ENCODE results near the gene TENT4A. TPM values are rescaled to one million over a fixed set of nuclear protein-coding genes. Genes with fewer than 3 reads are reported as not detected.

Gene TENT4A
- total and polyA plus RNA-seq, 12 donors: 4.2 to 13.7 (median 11.3) TPM

DNA sequence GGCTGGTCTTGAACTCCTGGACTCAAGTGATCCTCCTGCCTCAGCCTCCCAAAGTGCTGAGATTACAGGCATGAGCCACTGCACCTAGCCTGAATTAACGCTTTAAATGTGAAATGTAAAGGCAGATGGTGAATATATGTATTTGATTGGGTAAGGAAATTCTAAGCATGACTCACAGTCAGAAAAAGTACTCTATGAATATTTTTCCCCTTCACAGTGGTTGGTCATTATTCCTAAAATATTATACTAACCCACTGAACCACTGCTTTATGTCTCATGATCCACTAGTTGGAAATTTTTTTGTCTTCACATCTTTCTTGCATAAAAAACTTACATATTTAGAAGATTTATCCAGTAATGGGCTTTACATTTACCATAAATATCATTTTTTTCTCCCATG lies 14.5 kb upstream of the TENT4A start:
- Histone ChIP-seq H3K27me3 (peaks cover 0 to 16% (median 0%) of the 10 kb centered on the region in 7 donors), H3K4me1 (peaks cover 3 to 5% (median 4%) of the 10 kb centered on the region in 9 donors), H3K4me3 (no peak overlapping the region), H3K36me3 (no peaks in the 10 kb centered on the region), H3K9me3 (no peaks in the 10 kb centered on the region), H3K27ac (no peak overlapping the region)
- ATAC-seq (no peak), DNase-seq (no peak)
- intact Hi-C loops (cut with DNase I): no loop called here
- WGBS, 2 donors: 80 to 92% methylated on average over 1 of the region's 1 CpG
- TF ChIP-seq CTCF (IDR thresholded peaks at IDR 0.05): no peak

GRCh38 chr5:6699357-6699756 lies 13.9 kb upstream of the TENT4A start:
- 80 to 90% methylated on average over 1 of the region's 1 CpG for WGBS, 2 donors
- ATAC-seq: no peak
- Histone ChIP-seq H3K36me3 (no peaks in the 10 kb centered on the region), H3K4me3 (no peak overlapping the region), H3K27ac (no peak overlapping the region), H3K9me3 (no peaks in the 10 kb centered on the region), H3K27me3 (peaks cover 0 to 13% (median 0%) of the 10 kb centered on the region in 7 donors), H3K4me1 (peaks cover 6 to 12% (median 10%) of the 10 kb centered on the region in 9 donors)
- no peak for TF ChIP-seq CTCF (IDR thresholded peaks at IDR 0.05)
- intact Hi-C loops (cut with DNase I): no loop called here
- DNase-seq: no peak

GRCh38 chr5:6700074-6700684 lies 13.1 kb upstream of the TENT4A start:
- Histone ChIP-seq H3K27ac (no peak overlapping the region), H3K27me3 (peaks cover 0 to 13% (median 0%) of the 10 kb centered on the region in 7 donors), H3K36me3 (no peaks in the 10 kb centered on the region), H3K9me3 (no peaks in the 10 kb centered on the region), H3K4me1 (peaks cover 12 to 20% (median 17%) of the 10 kb centered on the region in 9 donors), H3K4me3 (no peak overlapping the region)
- ATAC-seq (no peak), DNase-seq (no peak)
- no peak for TF ChIP-seq CTCF (IDR thresholded peaks at IDR 0.05)
- 65 to 68% methylated on average over 11 of the region's 11 CpGs for WGBS, 2 donors
- intact Hi-C loops (cut with DNase I): loop anchor here in 2 of 10 donors (5.0 kb wide), 1 partner anchor 63 kb away; no protein-coding TSS in a partner anchor

DNA sequence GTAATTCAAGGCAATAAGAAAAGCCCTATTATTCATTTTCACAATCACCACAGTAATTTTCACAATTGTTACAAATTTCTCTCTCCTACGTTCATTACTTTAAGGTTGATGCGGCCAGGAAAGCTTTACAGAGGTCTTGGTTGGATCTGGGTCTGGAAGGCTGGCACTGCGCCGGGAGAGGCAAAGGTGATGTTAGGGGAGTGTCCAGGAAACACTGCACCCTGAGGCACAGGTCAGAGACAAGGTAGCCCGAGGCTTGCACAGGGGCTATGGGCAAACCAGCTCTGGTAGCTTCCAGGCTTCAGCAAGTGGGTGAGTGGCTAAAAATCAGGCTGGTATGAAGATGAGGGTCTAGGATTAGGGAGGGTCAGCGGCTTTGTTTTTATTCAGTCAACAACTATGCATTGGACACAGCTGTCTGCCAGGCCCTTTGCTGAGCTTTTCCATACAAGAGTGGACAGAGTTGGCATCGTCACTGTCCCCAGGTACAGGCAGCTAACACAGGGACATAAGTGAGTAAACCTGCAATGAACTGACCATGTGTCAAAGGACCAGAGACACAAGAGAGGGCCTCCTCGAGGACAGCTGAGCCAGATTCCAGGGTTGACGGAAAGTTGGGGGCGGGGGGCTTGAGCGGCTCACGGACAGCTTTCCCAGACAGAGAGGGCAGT lies 12.4 kb upstream of the TENT4A start:
- H3K36me3 ChIP-seq: no peaks in the 10 kb centered on the region
- DNase-seq (no peak), ATAC-seq (no peak)
- no peak for TF ChIP-seq CTCF (IDR thresholded peaks at IDR 0.05)
- H3K4me3 ChIP-seq: no peak overlapping the region
- H3K27me3 ChIP-seq: peaks cover 0 to 13% (median 0%) of the 10 kb centered on the region in 7 donors
- H3K9me3 ChIP-seq: no peaks in the 10 kb centered on the region
- 82 to 85% methylated on average over 12 of the region's 12 CpGs for WGBS, 2 donors
- H3K4me1 ChIP-seq: peaks cover 12 to 25% (median 21%) of the 10 kb centered on the region in 9 donors
- intact Hi-C loops (cut with DNase I): loop anchor here in 2 of 10 donors (5.0 kb wide), 1 partner anchor 64 kb away; no protein-coding TSS in a partner anchor
- no peak overlapping the region for H3K27ac ChIP-seq

Data from heart right ventricle (tissue), 16 donors.